Gastroesophageal sphincter (tissue), 3 donors: Measurements from ENCODE around the gene OR5AR1.

Source experiments
- EP300 ChIP-seq: sonication (generic); formaldehyde crosslinking; IDR thresholded peaks from one replicate; pipeline ENCODE4 v1.6.1; 2017; ENCODE audit warnings: antibody characterized with exemption, mild to moderate bottlenecking
- POLR2A ChIP-seq, 2 donors: fragments of 450-650 bp; IDR thresholded peaks; one replicate each; pipeline ENCODE4 v1.6.1; 2017; ENCODE audit warnings: antibody characterized with exemption in 2 of 2, mild to moderate bottlenecking in 2 of 2, moderate library complexity in 1 of 2
- TF ChIP-seq, protein P1 (sequence below), 4 experiments: fragments of 200-600 bp in 2 of 4; fragments of 450-650 bp in 2 of 4; sonication (generic) in 1 of 4; IDR thresholded peaks; one replicate each; pipeline ENCODE4 v1.5.1; 2017 to 2019; ENCODE audit warnings: antibody characterized with exemption in 4 of 4, mild to moderate bottlenecking in 2 of 4, moderate library complexity in 2 of 4

DNA sequence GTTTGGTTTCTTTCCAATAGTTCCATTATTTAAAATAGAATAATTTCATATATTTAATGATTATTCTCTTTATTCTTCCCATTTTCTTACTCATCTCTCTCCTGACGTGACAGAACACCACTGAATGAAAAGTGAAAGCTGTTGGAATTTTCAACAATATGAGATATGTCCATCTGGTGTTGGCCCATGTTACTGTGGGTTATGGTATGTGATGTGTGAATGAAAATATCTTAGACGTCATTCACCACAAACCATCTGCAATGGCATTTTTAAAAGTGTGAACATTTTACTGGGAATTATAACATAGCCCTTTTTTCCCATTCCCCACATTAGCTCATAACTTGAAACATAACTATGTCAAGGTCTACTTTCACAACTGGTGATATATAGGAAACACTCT is 37.5 kb upstream of the OR5AR1 start:
- TF ChIP-seq, protein P1, sequence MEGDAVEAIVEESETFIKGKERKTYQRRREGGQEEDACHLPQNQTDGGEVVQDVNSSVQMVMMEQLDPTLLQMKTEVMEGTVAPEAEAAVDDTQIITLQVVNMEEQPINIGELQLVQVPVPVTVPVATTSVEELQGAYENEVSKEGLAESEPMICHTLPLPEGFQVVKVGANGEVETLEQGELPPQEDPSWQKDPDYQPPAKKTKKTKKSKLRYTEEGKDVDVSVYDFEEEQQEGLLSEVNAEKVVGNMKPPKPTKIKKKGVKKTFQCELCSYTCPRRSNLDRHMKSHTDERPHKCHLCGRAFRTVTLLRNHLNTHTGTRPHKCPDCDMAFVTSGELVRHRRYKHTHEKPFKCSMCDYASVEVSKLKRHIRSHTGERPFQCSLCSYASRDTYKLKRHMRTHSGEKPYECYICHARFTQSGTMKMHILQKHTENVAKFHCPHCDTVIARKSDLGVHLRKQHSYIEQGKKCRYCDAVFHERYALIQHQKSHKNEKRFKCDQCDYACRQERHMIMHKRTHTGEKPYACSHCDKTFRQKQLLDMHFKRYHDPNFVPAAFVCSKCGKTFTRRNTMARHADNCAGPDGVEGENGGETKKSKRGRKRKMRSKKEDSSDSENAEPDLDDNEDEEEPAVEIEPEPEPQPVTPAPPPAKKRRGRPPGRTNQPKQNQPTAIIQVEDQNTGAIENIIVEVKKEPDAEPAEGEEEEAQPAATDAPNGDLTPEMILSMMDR (IDR thresholded peaks at IDR 0.05): no peak
- TF ChIP-seq POLR2A (IDR thresholded peaks at IDR 0.05): no peak
- no peak for TF ChIP-seq EP300
